ENCODE data around the gene DIP2C. TPM values are rescaled to one million over a fixed set of nuclear protein-coding genes. Genes with fewer than 3 reads are reported as not detected.

The DIP2C gene
- polyA plus RNA-seq, 3 donors = 0.11 TPM; not detected in 2

DNA sequence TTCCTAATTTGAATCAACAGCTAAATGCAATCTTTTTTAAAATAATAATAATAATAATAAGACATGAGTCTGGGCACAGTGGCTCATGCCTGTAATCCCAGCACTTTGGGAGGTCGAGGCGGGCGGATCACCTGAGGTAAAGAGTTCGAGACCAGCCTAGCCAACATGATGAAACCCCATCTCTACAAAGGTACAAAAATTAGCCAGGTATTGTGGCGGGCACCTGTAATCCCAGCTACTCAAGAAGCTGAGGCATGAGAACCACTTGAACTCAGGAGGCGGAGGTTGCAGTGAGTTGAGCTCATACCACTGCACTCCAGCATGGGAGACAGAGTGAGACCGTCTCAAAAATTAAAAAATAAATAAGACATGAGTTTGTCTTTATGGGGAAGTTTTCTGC, 3.9 kb downstream of the DIP2C start:
- H3K9me3 Mint-ChIP-seq = peaks cover 0 to 26% (median 5%) of the 10 kb centered on the region in 7 donors
- Histone ChIP-seq H2AFZ (ENCODE audit: insufficient read depth, low read depth, low read length, poor library complexity, severe bottlenecking) (no peak overlapping the region), H3K36me3 (replicated peaks in 1 of 2; ENCODE audit: control insufficient read depth in 1 of 2, insufficient read depth in 2 of 2, low read length in 2 of 2) (no peaks in the 10 kb centered on the region), H3K9me3 (replicated peaks in 1 of 2; ENCODE audit: control insufficient read depth in 1 of 2, insufficient read depth in 1 of 2, low read length in 2 of 2) (peaks cover 0 to 6% of the 10 kb centered on the region in 2 donors), H3K4me3 (replicated peaks in 1 of 3; ENCODE audit: low read depth in 2 of 3, low read length in 3 of 3) (no peak overlapping the region), H4K20me1 (ENCODE audit: insufficient read depth, low read length) (no peaks in the 10 kb centered on the region), H3K27me3 (ENCODE audit: control insufficient read depth in 2 of 2, insufficient read depth in 2 of 2, low read length in 2 of 2) (peaks cover 5 to 24% of the 10 kb centered on the region in 2 donors), H3K79me2 (ENCODE audit: insufficient read depth, low read length) (no peaks in the 10 kb centered on the region), H3K27ac (ENCODE audit: low read depth in 1 of 2, low read length in 2 of 2) (no peak overlapping the region), H3K9ac (ENCODE audit: insufficient read depth, low read length, poor library complexity, severe bottlenecking) (no peak overlapping the region), H3K4me2 (replicated peaks; ENCODE audit: extremely low read depth, low read length, poor library complexity, severe bottlenecking) (no peak overlapping the region), H3K4me1 (ENCODE audit: control insufficient read depth in 1 of 2, insufficient read depth in 2 of 2, low read length in 2 of 2) (no peaks in the 10 kb centered on the region)
- no peaks in the 10 kb centered on the region for H3K4me1 Mint-ChIP-seq
- no peaks in the 10 kb centered on the region for H3K36me3 Mint-ChIP-seq
- H3K27me3 Mint-ChIP-seq (ENCODE audit: low read depth in 3 of 3) = peaks cover 28 to 37% (median 35%) of the 10 kb centered on the region in 3 donors
- DNase-seq = no peak
- WGBS (ENCODE audit: insufficient coverage) = 90% methylated on average over 4 of the region's 7 CpGs
- H3K27ac Mint-ChIP-seq = peak overlapping the region in 1 of 7 donors; percentile 20
- intact Hi-C loops (cut with micrococcal nuclease) = no loop called here
- TF ChIP-seq CTCF (IDR thresholded peaks at IDR 0.05) = no peak
- H3K4me3 Mint-ChIP-seq = no peak overlapping the region

DNA sequence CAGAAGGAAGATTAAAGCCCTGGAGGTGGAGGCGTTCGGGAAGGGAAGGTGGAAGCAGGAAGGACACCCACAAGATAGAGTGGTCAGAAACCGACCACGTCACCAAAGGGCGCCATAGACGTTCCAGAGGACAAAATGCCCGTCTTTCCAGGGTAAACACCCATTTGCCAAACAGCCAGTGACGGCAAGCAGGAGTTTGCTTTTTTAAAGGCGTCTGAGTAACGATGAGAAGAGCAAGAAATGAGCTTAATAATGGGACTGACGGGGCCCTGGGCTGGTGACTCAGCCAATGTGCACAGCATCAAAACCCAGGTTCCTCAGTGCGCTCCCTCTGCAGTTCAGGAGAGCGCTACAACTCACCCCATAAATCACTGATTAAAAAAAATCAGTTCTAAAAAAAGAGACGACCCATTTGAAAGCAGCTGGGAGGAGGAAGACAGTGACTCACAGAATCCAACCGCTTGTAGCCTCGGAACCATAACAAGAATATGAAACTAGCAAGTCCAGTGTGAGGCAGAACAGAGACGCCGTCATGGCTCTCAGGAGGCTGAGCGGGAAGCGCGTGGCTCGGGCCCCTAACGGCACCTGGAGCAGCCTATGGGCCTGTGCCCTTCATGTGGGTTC, 5.9 kb downstream of the DIP2C start:
- no peak for DNase-seq
- no peak for TF ChIP-seq CTCF (IDR thresholded peaks at IDR 0.05)
- no peak overlapping the region for H3K4me3 ChIP-seq (replicated peaks in 1 of 3; ENCODE audit: low read depth in 2 of 3, low read length in 3 of 3)
- no peaks in the 10 kb centered on the region for H4K20me1 ChIP-seq (ENCODE audit: insufficient read depth, low read length)
- H3K4me1 ChIP-seq (ENCODE audit: control insufficient read depth in 1 of 2, insufficient read depth in 2 of 2, low read length in 2 of 2) = no peaks in the 10 kb centered on the region
- no peaks in the 10 kb centered on the region for H3K36me3 ChIP-seq (replicated peaks in 1 of 2; ENCODE audit: control insufficient read depth in 1 of 2, insufficient read depth in 2 of 2, low read length in 2 of 2)
- H3K27me3 ChIP-seq (ENCODE audit: control insufficient read depth in 2 of 2, insufficient read depth in 2 of 2, low read length in 2 of 2) = peaks cover under 1 to 14% of the 10 kb centered on the region in 2 donors
- no peaks in the 10 kb centered on the region for H3K36me3 Mint-ChIP-seq
- H3K4me3 Mint-ChIP-seq = no peak overlapping the region
- no peak overlapping the region for H2AFZ ChIP-seq (ENCODE audit: insufficient read depth, low read depth, low read length, poor library complexity, severe bottlenecking)
- 84% methylated on average over 21 of the region's 23 CpGs for WGBS (ENCODE audit: insufficient coverage)
- no peaks in the 10 kb centered on the region for H3K79me2 ChIP-seq (ENCODE audit: insufficient read depth, low read length)
- H3K4me2 ChIP-seq (replicated peaks; ENCODE audit: extremely low read depth, low read length, poor library complexity, severe bottlenecking) = no peak overlapping the region
- H3K4me1 Mint-ChIP-seq = no peaks in the 10 kb centered on the region
- intact Hi-C loops (cut with micrococcal nuclease) = no loop called here
- H3K27ac ChIP-seq (ENCODE audit: low read depth in 1 of 2, low read length in 2 of 2) = no peak overlapping the region
- peaks cover 0 to 6% of the 10 kb centered on the region in 2 donors for H3K9me3 ChIP-seq (replicated peaks in 1 of 2; ENCODE audit: control insufficient read depth in 1 of 2, insufficient read depth in 1 of 2, low read length in 2 of 2)
- H3K9ac ChIP-seq (ENCODE audit: insufficient read depth, low read length, poor library complexity, severe bottlenecking) = no peak overlapping the region
- peak overlapping the region in 1 of 7 donors; percentile 3 for H3K27ac Mint-ChIP-seq
- peaks cover 0 to 19% (median 3%) of the 10 kb centered on the region in 7 donors for H3K9me3 Mint-ChIP-seq
- H3K27me3 Mint-ChIP-seq (ENCODE audit: low read depth in 3 of 3) = peaks cover 18 to 26% (median 23%) of the 10 kb centered on the region in 3 donors

Measured in CD14-positive monocyte (primary cell).